A172 (cell line): ENCODE results near the gene SPDYE5. TPM values are rescaled to one million over a fixed set of nuclear protein-coding genes. Genes with fewer than 3 reads are reported as not detected.

Experiments used
- DNase-seq: peaks from one replicate; pipeline ENCODE4 v3.0.0-alpha.2; 2015; ENCODE audit warnings: low spot score
- total RNA-seq: library from RNA; depleted of rRNA; stranded (reverse); fragments of >200 nt; shearing (Covaris generic); gene quantifications from 2 replicates; pipeline ENCODE4 v1.2.3, GENCODE V29; 2014; rRNA removed

Gene SPDYE5
- total RNA-seq, 1 experiment from 2014 or later = not detected

DNA sequence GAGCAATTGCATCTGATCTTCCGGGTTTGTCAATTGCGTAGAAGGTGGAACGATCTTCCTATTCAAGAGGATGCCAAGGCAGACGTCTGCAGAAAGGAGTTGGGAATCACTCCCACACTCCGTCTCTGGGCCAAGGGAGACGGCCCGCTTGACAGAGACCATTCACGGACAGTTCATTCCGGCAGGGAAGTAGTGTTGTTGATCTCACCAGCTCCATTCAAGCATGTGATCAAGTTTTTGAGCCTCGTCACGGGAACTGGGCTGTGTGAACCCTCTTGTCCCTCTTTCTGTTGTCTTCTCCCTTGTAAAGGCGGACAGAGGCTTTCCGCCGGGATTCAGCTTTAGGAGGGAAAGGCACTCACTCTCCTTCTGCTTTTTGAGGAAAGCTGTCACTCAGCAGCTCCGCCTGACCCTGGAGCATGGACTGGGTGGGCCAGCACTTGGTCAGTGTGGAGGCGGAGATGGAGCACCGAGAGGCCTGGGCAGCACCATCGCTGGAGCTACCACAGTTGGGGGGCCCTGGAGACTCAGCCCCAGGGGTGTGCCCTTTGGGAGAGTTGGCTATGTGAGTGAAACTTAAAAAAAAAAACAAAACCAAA is 44.9 kb downstream of the SPDYE5 start:
- no peak for DNase-seq

DNA sequence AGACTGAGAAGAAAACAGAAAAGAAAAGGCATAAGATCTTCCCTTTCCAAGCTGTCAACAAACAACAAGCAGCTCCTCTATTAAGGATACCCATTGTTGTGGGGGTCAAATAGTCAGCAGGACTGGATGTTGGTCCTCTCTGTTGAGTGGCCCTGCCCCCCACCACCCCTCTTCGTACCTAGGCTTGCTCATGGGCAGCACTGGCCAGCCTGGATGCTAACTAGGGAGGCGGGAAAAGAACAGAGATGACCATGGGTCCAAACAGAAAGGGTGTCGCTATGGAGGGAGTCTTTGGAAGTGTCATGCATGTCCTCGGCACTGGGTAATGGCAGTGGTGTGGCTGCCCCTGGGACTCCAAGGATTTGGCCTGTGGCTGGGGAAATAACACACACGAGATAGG is 45.6 kb downstream of the SPDYE5 start:
- no peak for DNase-seq

DNA sequence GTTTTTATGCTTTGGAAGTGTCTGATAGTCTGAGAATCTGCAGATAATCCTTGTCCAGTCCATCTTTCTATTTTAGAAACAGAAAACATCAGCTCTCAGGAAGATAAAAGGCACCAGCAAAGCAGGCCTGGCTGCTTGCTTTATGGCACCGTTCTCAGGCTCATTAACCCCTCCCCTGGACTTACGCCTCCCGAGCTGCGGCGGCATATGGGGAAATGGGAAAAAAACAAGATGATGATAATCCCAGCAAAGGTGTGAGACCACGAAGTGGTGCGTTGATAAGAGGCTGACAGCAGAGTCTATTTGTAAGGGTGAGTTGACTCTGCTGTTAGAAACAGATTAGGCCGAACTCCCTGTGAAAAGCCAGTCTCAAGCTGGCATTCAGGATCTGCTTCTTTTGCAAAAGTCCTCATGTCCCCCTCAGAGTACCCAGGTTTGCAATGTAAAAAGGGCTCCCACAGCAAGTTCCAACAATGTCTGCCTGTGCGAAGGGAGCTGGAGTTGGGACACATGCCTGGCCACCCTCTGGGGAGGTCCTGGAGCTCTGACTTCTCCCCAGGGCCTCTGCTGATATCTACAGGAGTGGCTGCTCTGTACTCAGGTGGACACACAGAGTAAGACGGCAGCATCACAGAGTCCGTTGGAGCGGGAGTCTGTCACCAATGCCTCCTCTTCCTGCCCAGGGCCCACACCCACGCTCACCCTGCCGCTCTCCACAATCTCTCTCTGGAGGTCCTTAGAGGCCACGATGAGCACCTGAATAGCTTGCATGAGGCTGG is 54.3 kb downstream of the SPDYE5 start:
- DNase-seq = no peak

Other genes starting within 250 kb of the SPDYE5 start
- gene TRIM73, start 96.7 kb upstream of the SPDYE5 start, total RNA-seq = 0.03 TPM in 1 of 2 replicates, not detected in the other
- gene POM121C, start 6.0 kb upstream of the SPDYE5 start, total RNA-seq = 5.5 and 6.9 TPM in 2 replicates
- 25.8 and 29.3 TPM in 2 replicates for gene HIP1, start 246.6 kb downstream of the SPDYE5 start, total RNA-seq